ENCODE measurements around the gene TUBGCP3. TPM values are rescaled to one million over a fixed set of nuclear protein-coding genes. Genes with fewer than 3 reads are reported as not detected.

Gene TUBGCP3
- total RNA-seq, 1 donor from 2014 or later: 37.4 TPM

- TF ChIP-seq CTCF (IDR thresholded peaks at IDR 0.05; ENCODE audit: unreplicated experiment): no peak
- no peak overlapping the region for H3K27ac Mint-ChIP-seq
- H3K36me3 Mint-ChIP-seq: no peaks in the 10 kb centered on the region
- H3K4me3 Mint-ChIP-seq: no peak overlapping the region
- H3K27me3 Mint-ChIP-seq (ENCODE audit: low read depth): peaks cover 17% of the 10 kb centered on the region
- peaks cover 5% of the 10 kb centered on the region for H3K4me1 Mint-ChIP-seq
- no peak for DNase-seq (ENCODE audit: low spot score in 2 of 2, unreplicated experiment in 2 of 2)
- H3K9me3 Mint-ChIP-seq: no peaks in the 10 kb centered on the region
Measured at GRCh38 chr13:112624602-112625430, 36.9 kb upstream of the TUBGCP3 start.

DNA sequence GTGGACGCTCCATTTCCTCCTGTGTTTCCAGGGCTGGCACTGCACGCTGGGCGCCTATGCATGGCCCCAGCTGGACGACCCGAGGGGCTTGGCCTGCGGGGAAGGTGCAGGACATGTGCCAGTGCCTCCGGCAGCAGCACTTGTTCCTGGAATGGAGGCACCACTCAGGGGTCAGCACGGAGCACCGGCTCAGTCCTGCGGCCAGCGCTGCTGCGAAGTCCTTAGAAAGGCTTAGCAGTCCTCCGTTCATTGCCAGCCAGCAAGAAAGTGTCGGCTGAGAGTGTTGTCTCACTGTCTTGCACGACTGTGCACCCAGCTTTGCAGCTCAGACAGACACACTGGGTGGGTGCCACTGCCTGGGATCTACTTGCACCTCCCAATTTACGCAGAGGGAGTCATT is 36.1 kb upstream of the TUBGCP3 start:
- Mint-ChIP-seq H3K27me3 (ENCODE audit: low read depth) (peaks cover 16% of the 10 kb centered on the region), H3K4me3 (no peak overlapping the region), H3K9me3 (no peaks in the 10 kb centered on the region)

DNA sequence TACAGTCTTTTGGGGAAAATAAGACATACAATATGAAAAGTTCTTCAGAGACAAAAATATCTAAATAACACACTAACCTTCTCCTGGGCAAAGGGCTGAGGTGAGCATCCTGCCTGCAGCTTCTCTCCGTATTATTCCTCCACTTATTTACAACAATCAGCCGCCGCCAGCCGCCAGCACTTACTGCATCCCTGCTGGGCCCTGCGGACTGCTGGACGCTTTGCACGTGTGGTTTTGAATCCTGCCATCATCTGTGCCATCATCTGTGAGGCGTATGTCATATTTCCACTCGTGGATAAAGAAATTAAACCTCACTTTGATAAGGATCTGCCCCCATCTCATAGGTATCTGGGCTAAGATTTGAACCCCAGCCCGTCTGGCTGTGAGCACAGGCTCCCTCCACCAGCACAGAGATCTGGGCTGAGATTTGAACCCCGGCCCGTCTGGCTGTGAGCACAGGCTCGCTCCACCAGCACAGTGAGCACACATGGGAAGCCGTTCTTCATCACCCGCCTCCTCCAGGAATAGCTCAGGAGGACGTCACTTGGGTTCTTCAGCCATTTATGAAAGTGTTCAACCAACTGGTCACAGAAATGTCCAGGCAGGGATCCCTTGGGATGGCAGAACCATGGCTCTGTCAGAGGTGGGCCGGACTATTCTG is 35.2 kb upstream of the TUBGCP3 start:
- no peak for DNase-seq (ENCODE audit: low spot score in 2 of 2, unreplicated experiment in 2 of 2)
- Mint-ChIP-seq H3K27ac (no peak overlapping the region), H3K36me3 (no peaks in the 10 kb centered on the region), H3K27me3 (ENCODE audit: low read depth) (peaks cover 16% of the 10 kb centered on the region), H3K4me3 (no peak overlapping the region), H3K4me1 (peaks cover 5% of the 10 kb centered on the region), H3K9me3 (no peaks in the 10 kb centered on the region)
- TF ChIP-seq CTCF (IDR thresholded peaks at IDR 0.05; ENCODE audit: unreplicated experiment): no peak

More for the DNA sequence above, 36.1 kb upstream of the TUBGCP3 start:
- H3K27ac Mint-ChIP-seq: no peak overlapping the region
- no peaks in the 10 kb centered on the region for H3K36me3 Mint-ChIP-seq
- no peak for DNase-seq (ENCODE audit: low spot score in 2 of 2, unreplicated experiment in 2 of 2)
- no peak for TF ChIP-seq CTCF (IDR thresholded peaks at IDR 0.05; ENCODE audit: unreplicated experiment)
- peaks cover 5% of the 10 kb centered on the region for H3K4me1 Mint-ChIP-seq

GRCh38 chr13:112622375-112622774 is 34.4 kb upstream of the TUBGCP3 start:
- no peak for TF ChIP-seq CTCF (IDR thresholded peaks at IDR 0.05; ENCODE audit: unreplicated experiment)
- Mint-ChIP-seq H3K27ac (no peak overlapping the region), H3K4me3 (no peak overlapping the region), H3K9me3 (no peaks in the 10 kb centered on the region), H3K27me3 (ENCODE audit: low read depth) (peaks cover 16% of the 10 kb centered on the region), H3K4me1 (peaks cover 5% of the 10 kb centered on the region), H3K36me3 (no peaks in the 10 kb centered on the region)
- no peak for DNase-seq (ENCODE audit: low spot score in 2 of 2, unreplicated experiment in 2 of 2)

GRCh38 chr13:112619730-112620631 is 32.0 kb upstream of the TUBGCP3 start:
- Mint-ChIP-seq H3K4me3 (peak overlapping the region; percentile 71), H3K27me3 (ENCODE audit: low read depth) (peaks cover 24% of the 10 kb centered on the region), H3K27ac (peak overlapping the region; percentile 35), H3K36me3 (no peaks in the 10 kb centered on the region), H3K9me3 (no peaks in the 10 kb centered on the region), H3K4me1 (peaks cover 5% of the 10 kb centered on the region)
- no peak for TF ChIP-seq CTCF (IDR thresholded peaks at IDR 0.05; ENCODE audit: unreplicated experiment)
- DNase-seq (ENCODE audit: low spot score in 2 of 2, unreplicated experiment in 2 of 2): peak in 1 of 2 experiments; percentile 56

Data from mesothelial cell of epicardium (in vitro differentiated cells).